ENCODE measurements around the gene CANX. TPM values are rescaled to one million over a fixed set of nuclear protein-coding genes. Genes with fewer than 3 reads are reported as not detected.

Gene CANX
- total and polyA plus RNA-seq, 2 of the 13 experiments (the other 11 are each of a cell fraction or from before 2014, with no cell fraction given), result 477 to 680 TPM

- Histone ChIP-seq H3K9ac (ENCODE audit: insufficient read depth, low read depth, low read length) (peak overlapping the region; percentile 99), H4K20me1 (ENCODE audit: insufficient read depth, low read length) (peaks cover 46% of the 10 kb centered on the region), H3K79me2 (ENCODE audit: insufficient read depth, low read length) (peaks cover 71% of the 10 kb centered on the region), H3K4me3 (replicated peaks in 1 of 3; ENCODE audit: insufficient read depth in 1 of 3, low read depth in 2 of 3, low read length in 3 of 3) (peak overlapping the region; percentile 74 to 91 (median 91)), H3K36me3 (replicated peaks in 1 of 2; ENCODE audit: control insufficient read depth in 1 of 2, insufficient read depth in 2 of 2, low read length in 2 of 2) (peaks cover under 1 to 22% of the 10 kb centered on the region in 2 experiments; a peak in 3 of 5 replicates), H3K27ac (ENCODE audit: extremely low read length, insufficient read depth, low read length) (peak overlapping the region; percentile 93), H3K27me3 (ENCODE audit: control insufficient read depth in 1 of 2, insufficient read depth in 2 of 2, low read length in 2 of 2) (no peaks in the 10 kb centered on the region; a peak in 1 of 5 replicates), H3K9me3 (ENCODE audit: low read length) (no peaks in the 10 kb centered on the region), H3K4me2 (ENCODE audit: low read depth, low read length) (peak overlapping the region; percentile 87), H2AFZ (ENCODE audit: low read length) (no peak overlapping the region), H3K4me1 (ENCODE audit: insufficient read depth, low read length) (peaks cover 71% of the 10 kb centered on the region)
- FAIRE-seq, result peak; percentile 85
- 29% methylated on average over 7 of the region's 7 CpGs for WGBS (ENCODE audit: low lambda C conversion rate)
- BruUV-seq (replicated peaks), result no TSS peak
- intact Hi-C loops (cut with micrococcal nuclease; ENCODE audit: unreplicated experiment), result no loop called here
- POLR2A ChIA-PET, result interaction anchor here (1.2 to 6.8 kb wide), 5 partner anchors 20 to 105 kb away, joined by 3 to 42 read pairs (median 26); partner anchors contain the start of genes CBY3, HNRNPH1 and MAML1
- no peak for ATAC-seq
- DNase-seq (ENCODE audit: low spot score), result peak; percentile 66
- CTCF ChIA-PET (ENCODE audit: low intra/inter-chr PET ratio, low total read pairs), result interaction anchor here (1.2 kb wide), 1 partner anchor 32 kb away, joined by 3 read pairs; no protein-coding TSS in a partner anchor
- in situ Hi-C loops (cut with HindIII; ENCODE audit: extremely low pct_ligation_motif_present, low pct_unique_long_range_greater_than_20kb), result no loop called here
- no peak for TF ChIP-seq ATF5 (CRISPR knock-in tag; IDR thresholded peaks at IDR 0.05; ENCODE audit: low read depth)
- no peak for TF ChIP-seq SNAPC2 (CRISPR knock-in tag; IDR thresholded peaks at IDR 0.05)
- TF ChIP-seq ZC3H4 (CRISPR knock-in tag; IDR thresholded peaks at IDR 0.05; ENCODE audit: borderline replicate concordance), result peak; percentile 60; the same call in 1 of the 2 replicates
- no peak for TF ChIP-seq AKAP8 (CRISPR knock-in tag; IDR thresholded peaks at IDR 0.05)
- TF ChIP-seq ZNF598 (CRISPR knock-in tag; IDR thresholded peaks at IDR 0.05; ENCODE audit: borderline replicate concordance), result no peak
- no peak for TF ChIP-seq ZNF576 (CRISPR knock-in tag; IDR thresholded peaks at IDR 0.05)
- no peak for TF ChIP-seq PRDM4 (CRISPR knock-in tag; IDR thresholded peaks at IDR 0.05; ENCODE audit: borderline replicate concordance)
- no peak for TF ChIP-seq SMC3 (IDR thresholded peaks at IDR 0.05; ENCODE audit: low read length)
- no peak for TF ChIP-seq TSC22D2 (CRISPR knock-in tag; IDR thresholded peaks at IDR 0.05; ENCODE audit: borderline replicate concordance)
- TF ChIP-seq DNMT1 (CRISPR knock-in tag; IDR thresholded peaks at IDR 0.05), result no peak
- no peak for TF ChIP-seq ZNF761 (CRISPR knock-in tag; conservative IDR thresholded peaks at IDR 0.05)
- no peak for TF ChIP-seq SNAI1 (CRISPR knock-in tag; IDR thresholded peaks at IDR 0.05; ENCODE audit: borderline replicate concordance)
- TF ChIP-seq HINFP (CRISPR knock-in tag; IDR thresholded peaks at IDR 0.05; ENCODE audit: low read depth), result no peak
- TF ChIP-seq GMEB1 (CRISPR knock-in tag; IDR thresholded peaks at IDR 0.05; ENCODE audit: borderline replicate concordance), result no peak
Measured at GRCh38 chr5:179700401-179700918, 1.7 kb downstream of the CANX start.

All from HepG2 (cell line).